ENCODE results near the gene WWP2.
"Not testable (repeated sequence)": the region's sequence is repeated elsewhere in the genome, so short reads cannot be mapped to it uniquely, and the experiment has no call there.

The WWP2 gene

GRCh38 chr16:69745232-69745612 is 16.9 kb upstream of the WWP2 start:
- Histone ChIP-seq H3K36me3 (ENCODE audit: control insufficient read depth in 5 of 5, insufficient read depth in 5 of 5, low read length in 5 of 5) (peaks cover 3 to 87% (median 69%) of the 10 kb centered on the region in 5 donors), H3K4me1 (ENCODE audit: control insufficient read depth in 5 of 5, insufficient read depth in 5 of 5, low read length in 5 of 5) (peaks cover 0 to 17% (median 15%) of the 10 kb centered on the region in 5 donors)

GRCh38 chr16:69745959-69746358 is 16.2 kb upstream of the WWP2 start:
- H3K4me1 ChIP-seq (ENCODE audit: control insufficient read depth in 5 of 5, insufficient read depth in 5 of 5, low read length in 5 of 5): peaks cover 0 to 17% (median 14%) of the 10 kb centered on the region in 5 donors
- H3K36me3 ChIP-seq (ENCODE audit: control insufficient read depth in 5 of 5, insufficient read depth in 5 of 5, low read length in 5 of 5): peaks cover 6 to 90% (median 72%) of the 10 kb centered on the region in 5 donors

More at GRCh38 chr16:69745232-69745612, 16.9 kb upstream of the WWP2 start:
- Histone ChIP-seq H3K9ac (ENCODE audit: low read length in 5 of 5) (no peak overlapping the region), H3K27me3 (ENCODE audit: control insufficient read depth in 5 of 5, insufficient read depth in 4 of 5, low read length in 5 of 5) (no peaks in the 10 kb centered on the region), H3K27ac (ENCODE audit: low read depth, low read length) (no peak overlapping the region), H3K4me3 (ENCODE audit: low read depth in 1 of 5, low read length in 5 of 5) (no peak overlapping the region), H3K9me3 (ENCODE audit: control insufficient read depth in 5 of 5, low read length in 5 of 5) (no peaks in the 10 kb centered on the region)

GRCh38 chr16:69747115-69747514 is 15.0 kb upstream of the WWP2 start:
- Histone ChIP-seq H3K4me3 (ENCODE audit: low read depth in 1 of 5, low read length in 5 of 5) (no peak overlapping the region), H3K9ac (ENCODE audit: low read length in 5 of 5) (no peak overlapping the region), H3K4me1 (ENCODE audit: control insufficient read depth in 5 of 5, insufficient read depth in 5 of 5, low read length in 5 of 5) (peaks cover 0 to 7% (median 2%) of the 10 kb centered on the region in 5 donors), H3K9me3 (ENCODE audit: control insufficient read depth in 5 of 5, low read length in 5 of 5) (no peaks in the 10 kb centered on the region), H3K27me3 (ENCODE audit: control insufficient read depth in 5 of 5, insufficient read depth in 4 of 5, low read length in 5 of 5) (no peaks in the 10 kb centered on the region), H3K27ac (ENCODE audit: low read depth, low read length) (no peak overlapping the region), H3K36me3 (ENCODE audit: control insufficient read depth in 5 of 5, insufficient read depth in 5 of 5, low read length in 5 of 5) (peaks cover 3 to 87% (median 68%) of the 10 kb centered on the region in 5 donors)

More at GRCh38 chr16:69745959-69746358, 16.2 kb upstream of the WWP2 start:
- Histone ChIP-seq H3K27me3 (ENCODE audit: control insufficient read depth in 5 of 5, insufficient read depth in 4 of 5, low read length in 5 of 5) (no peaks in the 10 kb centered on the region), H3K27ac (ENCODE audit: low read depth, low read length) (no peak overlapping the region), H3K4me3 (ENCODE audit: low read depth in 1 of 5, low read length in 5 of 5) (no peak overlapping the region), H3K9me3 (ENCODE audit: control insufficient read depth in 5 of 5, low read length in 5 of 5) (no peaks in the 10 kb centered on the region), H3K9ac (ENCODE audit: low read length in 5 of 5) (no peak overlapping the region)

- Histone ChIP-seq H3K4me3 (ENCODE audit: low read depth in 1 of 5, low read length in 5 of 5) (no peak overlapping the region), H3K27me3 (ENCODE audit: control insufficient read depth in 5 of 5, insufficient read depth in 4 of 5, low read length in 5 of 5) (no peaks in the 10 kb centered on the region), H3K9me3 (ENCODE audit: control insufficient read depth in 5 of 5, low read length in 5 of 5) (no peaks in the 10 kb centered on the region), H3K4me1 (ENCODE audit: control insufficient read depth in 5 of 5, insufficient read depth in 5 of 5, low read length in 5 of 5) (peaks cover 1 to 10% (median 9%) of the 10 kb centered on the region in 5 donors), H3K27ac (ENCODE audit: low read depth, low read length) (no peak overlapping the region), H3K9ac (ENCODE audit: low read length in 5 of 5) (no peak overlapping the region), H3K36me3 (ENCODE audit: control insufficient read depth in 5 of 5, insufficient read depth in 5 of 5, low read length in 5 of 5) (peaks cover 3 to 74% (median 55%) of the 10 kb centered on the region in 5 donors)
These were observed 13.3 kb upstream of the WWP2 start for GRCh38 chr16:69748694-69749345.

GRCh38 chr16:69754143-69754468 is 8.0 kb upstream of the WWP2 start:
- Histone ChIP-seq H3K27me3 (ENCODE audit: control insufficient read depth in 5 of 5, insufficient read depth in 4 of 5, low read length in 5 of 5) (no peaks in the 10 kb centered on the region), H3K9ac (ENCODE audit: low read length in 5 of 5) (peak overlapping the region; percentile 39 to 95 (median 79)), H3K4me3 (ENCODE audit: low read depth in 1 of 5, low read length in 5 of 5) (peak overlapping the region; percentile 79 to 98 (median 94)), H3K9me3 (ENCODE audit: control insufficient read depth in 5 of 5, low read length in 5 of 5) (no peaks in the 10 kb centered on the region), H3K36me3 (ENCODE audit: control insufficient read depth in 5 of 5, insufficient read depth in 5 of 5, low read length in 5 of 5) (peaks cover 3 to 21% (median 14%) of the 10 kb centered on the region in 5 donors), H3K27ac (ENCODE audit: low read depth, low read length) (peak overlapping the region; percentile 80), H3K4me1 (ENCODE audit: control insufficient read depth in 5 of 5, insufficient read depth in 5 of 5, low read length in 5 of 5) (peaks cover 1 to 18% (median 16%) of the 10 kb centered on the region in 5 donors)

GRCh38 chr16:69754469-69755310 is 7.4 kb upstream of the WWP2 start, which contains the start of gene NOB1:
TSS of gene NOB1 (minus strand) at chr16:69754926. CDS start at chr16:69754910, 16 bp downstream.
- H3K36me3 ChIP-seq (ENCODE audit: control insufficient read depth in 5 of 5, insufficient read depth in 5 of 5, low read length in 5 of 5): peaks cover 3 to 16% (median 11%) of the 10 kb centered on the region in 5 donors
- peaks cover 1 to 18% (median 16%) of the 10 kb centered on the region in 5 donors for H3K4me1 ChIP-seq (ENCODE audit: control insufficient read depth in 5 of 5, insufficient read depth in 5 of 5, low read length in 5 of 5)
- H3K4me3 ChIP-seq (ENCODE audit: low read depth in 1 of 5, low read length in 5 of 5): peak within 1 kb of the TSS; percentile 79 to 98 (median 94)
- no peaks in the 10 kb centered on the region for H3K27me3 ChIP-seq (ENCODE audit: control insufficient read depth in 5 of 5, insufficient read depth in 4 of 5, low read length in 5 of 5)
- peak within 1 kb of the TSS; percentile 39 to 95 (median 79) for H3K9ac ChIP-seq (ENCODE audit: low read length in 5 of 5)
- peak within 1 kb of the TSS; percentile 80 for H3K27ac ChIP-seq (ENCODE audit: low read depth, low read length)
- H3K9me3 ChIP-seq (ENCODE audit: control insufficient read depth in 5 of 5, low read length in 5 of 5): no peaks in the 10 kb centered on the region

- no peaks in the 10 kb centered on the region for H3K27me3 ChIP-seq (ENCODE audit: control insufficient read depth in 5 of 5, insufficient read depth in 4 of 5, low read length in 5 of 5)
- H3K9me3 ChIP-seq (ENCODE audit: control insufficient read depth in 5 of 5, low read length in 5 of 5): no peaks in the 10 kb centered on the region
- peaks cover 1 to 21% (median 18%) of the 10 kb centered on the region in 5 donors for H3K4me1 ChIP-seq (ENCODE audit: control insufficient read depth in 5 of 5, insufficient read depth in 5 of 5, low read length in 5 of 5)
- H3K27ac ChIP-seq (ENCODE audit: low read depth, low read length): no peak overlapping the region
- H3K36me3 ChIP-seq (ENCODE audit: control insufficient read depth in 5 of 5, insufficient read depth in 5 of 5, low read length in 5 of 5): peaks cover 0 to 4% (median 3%) of the 10 kb centered on the region in 5 donors
- H3K4me3 ChIP-seq (ENCODE audit: low read depth in 1 of 5, low read length in 5 of 5): no peak overlapping the region
- no peak overlapping the region for H3K9ac ChIP-seq (ENCODE audit: low read length in 5 of 5)
These were observed 5.4 kb upstream of the WWP2 start for GRCh38 chr16:69756705-69757104.

- H3K27ac ChIP-seq (ENCODE audit: low read depth, low read length); H3K27me3 ChIP-seq (ENCODE audit: control insufficient read depth in 5 of 5, insufficient read depth in 4 of 5, low read length in 5 of 5); H3K4me3 ChIP-seq (ENCODE audit: low read depth in 1 of 5, low read length in 5 of 5); H3K9me3 ChIP-seq (ENCODE audit: control insufficient read depth in 5 of 5, low read length in 5 of 5); H3K36me3 ChIP-seq (ENCODE audit: control insufficient read depth in 5 of 5, insufficient read depth in 5 of 5, low read length in 5 of 5); H3K9ac ChIP-seq (ENCODE audit: low read length in 5 of 5): not testable (repeated sequence)
- H3K4me1 ChIP-seq (ENCODE audit: control insufficient read depth in 5 of 5, insufficient read depth in 5 of 5, low read length in 5 of 5): peaks cover 1 to 24% (median 22%) of the 10 kb centered on the region in 5 donors
These were observed 4.8 kb upstream of the WWP2 start for GRCh38 chr16:69757375-69757774.

GRCh38 chr16:69762814-69763598 is 874 bp downstream of the WWP2 start:
- Histone ChIP-seq H3K36me3 (ENCODE audit: control insufficient read depth in 5 of 5, insufficient read depth in 5 of 5, low read length in 5 of 5) (no peaks in the 10 kb centered on the region), H3K27me3 (ENCODE audit: control insufficient read depth in 5 of 5, insufficient read depth in 4 of 5, low read length in 5 of 5) (no peaks in the 10 kb centered on the region), H3K4me1 (ENCODE audit: control insufficient read depth in 5 of 5, insufficient read depth in 5 of 5, low read length in 5 of 5) (peaks cover 0 to 20% (median 18%) of the 10 kb centered on the region in 5 donors), H3K9ac (ENCODE audit: low read length in 5 of 5) (peak overlapping the region; percentile 85 to 98 (median 92)), H3K9me3 (ENCODE audit: control insufficient read depth in 5 of 5, low read length in 5 of 5) (no peaks in the 10 kb centered on the region), H3K4me3 (ENCODE audit: low read depth in 1 of 5, low read length in 5 of 5) (peak overlapping the region; percentile 89 to 99 (median 96)), H3K27ac (ENCODE audit: low read depth, low read length) (peak overlapping the region; percentile 90)

Measured in subcutaneous abdominal adipose tissue (tissue), 5 donors.